Activated naive CD8-positive, alpha-beta T cell treated with anti-CD3 and anti-CD28 coated beads for 36 hours (primary cell): ENCODE measurements around the gene TENT5C. TPM values are rescaled to one million over a fixed set of nuclear protein-coding genes. Genes with fewer than 3 reads are reported as not detected.

Experiments
- DNase-seq: peaks from one replicate; pipeline ENCODE4 v3.0.0; 2021
- H3K27ac Mint-ChIP-seq: one replicate; pipeline ENCODE4 v1.8.0; 2022; ENCODE audit warnings: mild to moderate bottlenecking, moderate library complexity, mixed read lengths
- H3K27me3 Mint-ChIP-seq: one replicate; pipeline ENCODE4 v1.8.0; 2022; ENCODE audit warnings: mild to moderate bottlenecking, mixed read lengths
- H3K36me3 Mint-ChIP-seq: one replicate; pipeline ENCODE4 v1.8.0; 2021; ENCODE audit warnings: mild to moderate bottlenecking, mixed read lengths
- H3K4me1 Mint-ChIP-seq: one replicate; pipeline ENCODE4 v1.8.0; 2021; ENCODE audit warnings: mixed read lengths
- H3K4me3 Mint-ChIP-seq: one replicate; pipeline ENCODE4 v1.8.0; 2022; ENCODE audit warnings: mild to moderate bottlenecking, moderate library complexity, mixed read lengths
- H3K9me3 Mint-ChIP-seq: one replicate; pipeline ENCODE4 v1.8.0; 2022; ENCODE audit warnings: mixed read lengths
- total RNA-seq, 2 experiments: library from RNA; stranded (reverse); gene quantifications; one replicate each; pipeline ENCODE4 v1.2.3, GENCODE V29; 2021

Gene TENT5C
- total RNA-seq, 2 experiments from 2014 or later: 4.2 TPM

GRCh38 chr1:117567435-117567834 lies 38.4 kb upstream of the TENT5C start:
- H3K4me1 Mint-ChIP-seq: peaks cover 2% of the 10 kb centered on the region
- no peak overlapping the region for H3K4me3 Mint-ChIP-seq
- H3K9me3 Mint-ChIP-seq: no peaks in the 10 kb centered on the region
- no peak overlapping the region for H3K27ac Mint-ChIP-seq
- DNase-seq: no peak
- no peaks in the 10 kb centered on the region for H3K36me3 Mint-ChIP-seq
- H3K27me3 Mint-ChIP-seq: peaks cover 4% of the 10 kb centered on the region

- no peaks in the 10 kb centered on the region for H3K36me3 Mint-ChIP-seq
- H3K27me3 Mint-ChIP-seq: peaks cover 4% of the 10 kb centered on the region
- no peak overlapping the region for H3K27ac Mint-ChIP-seq
- no peak for DNase-seq
- no peaks in the 10 kb centered on the region for H3K9me3 Mint-ChIP-seq
- H3K4me3 Mint-ChIP-seq: no peak overlapping the region
- peaks cover 7% of the 10 kb centered on the region for H3K4me1 Mint-ChIP-seq
Measured at GRCh38 chr1:117567976-117568375, 37.9 kb upstream of the TENT5C start.

- no peak for DNase-seq
- no peak overlapping the region for H3K27ac Mint-ChIP-seq
- H3K27me3 Mint-ChIP-seq: no peaks in the 10 kb centered on the region
- H3K4me3 Mint-ChIP-seq: no peak overlapping the region
- no peaks in the 10 kb centered on the region for H3K36me3 Mint-ChIP-seq
- H3K9me3 Mint-ChIP-seq: no peaks in the 10 kb centered on the region
- H3K4me1 Mint-ChIP-seq: peaks cover 12% of the 10 kb centered on the region
Measured at GRCh38 chr1:117568999-117569398, 36.8 kb upstream of the TENT5C start.

GRCh38 chr1:117569856-117570255 lies 36.0 kb upstream of the TENT5C start:
- Mint-ChIP-seq H3K4me1 (peaks cover 10% of the 10 kb centered on the region), H3K36me3 (no peaks in the 10 kb centered on the region), H3K9me3 (no peaks in the 10 kb centered on the region), H3K27me3 (no peaks in the 10 kb centered on the region), H3K27ac (no peak overlapping the region), H3K4me3 (no peak overlapping the region)
- no peak for DNase-seq

GRCh38 chr1:117570988-117571409 lies 34.8 kb upstream of the TENT5C start:
- H3K27me3 Mint-ChIP-seq: no peaks in the 10 kb centered on the region
- no peak for DNase-seq
- no peak overlapping the region for H3K4me3 Mint-ChIP-seq
- no peaks in the 10 kb centered on the region for H3K9me3 Mint-ChIP-seq
- H3K4me1 Mint-ChIP-seq: peaks cover 10% of the 10 kb centered on the region
- no peaks in the 10 kb centered on the region for H3K36me3 Mint-ChIP-seq
- no peak overlapping the region for H3K27ac Mint-ChIP-seq

- Mint-ChIP-seq H3K9me3 (no peaks in the 10 kb centered on the region), H3K27ac (no peak overlapping the region), H3K36me3 (no peaks in the 10 kb centered on the region), H3K4me1 (peaks cover 10% of the 10 kb centered on the region), H3K27me3 (no peaks in the 10 kb centered on the region), H3K4me3 (no peak overlapping the region)
- no peak for DNase-seq
Measured at GRCh38 chr1:117571496-117571895, 34.4 kb upstream of the TENT5C start.

- no peaks in the 10 kb centered on the region for H3K9me3 Mint-ChIP-seq
- DNase-seq: no peak
- no peak overlapping the region for H3K27ac Mint-ChIP-seq
- H3K4me1 Mint-ChIP-seq: peaks cover 10% of the 10 kb centered on the region
- H3K27me3 Mint-ChIP-seq: no peaks in the 10 kb centered on the region
- no peak overlapping the region for H3K4me3 Mint-ChIP-seq
- H3K36me3 Mint-ChIP-seq: no peaks in the 10 kb centered on the region
Measured at GRCh38 chr1:117572546-117572945, 33.3 kb upstream of the TENT5C start.

- Mint-ChIP-seq H3K27ac (no peak overlapping the region), H3K27me3 (no peaks in the 10 kb centered on the region), H3K4me1 (peaks cover 10% of the 10 kb centered on the region), H3K4me3 (no peak overlapping the region), H3K36me3 (no peaks in the 10 kb centered on the region), H3K9me3 (no peaks in the 10 kb centered on the region)
- no peak for DNase-seq
Measured at GRCh38 chr1:117573386-117574023, 32.3 kb upstream of the TENT5C start.

GRCh38 chr1:117574161-117574835 lies 31.6 kb upstream of the TENT5C start:
- H3K4me1 Mint-ChIP-seq: peaks cover 10% of the 10 kb centered on the region
- no peaks in the 10 kb centered on the region for H3K9me3 Mint-ChIP-seq
- no peaks in the 10 kb centered on the region for H3K27me3 Mint-ChIP-seq
- no peak overlapping the region for H3K27ac Mint-ChIP-seq
- H3K36me3 Mint-ChIP-seq: no peaks in the 10 kb centered on the region
- no peak for DNase-seq
- no peak overlapping the region for H3K4me3 Mint-ChIP-seq

- DNase-seq: no peak
- Mint-ChIP-seq H3K9me3 (no peaks in the 10 kb centered on the region), H3K27me3 (no peaks in the 10 kb centered on the region), H3K27ac (no peak overlapping the region), H3K4me3 (no peak overlapping the region), H3K4me1 (peaks cover 10% of the 10 kb centered on the region), H3K36me3 (no peaks in the 10 kb centered on the region)
Measured at GRCh38 chr1:117575586-117576225, 30.1 kb upstream of the TENT5C start.

GRCh38 chr1:117576236-117576635 lies 29.6 kb upstream of the TENT5C start:
- no peaks in the 10 kb centered on the region for H3K27me3 Mint-ChIP-seq
- H3K4me3 Mint-ChIP-seq: no peak overlapping the region
- H3K27ac Mint-ChIP-seq: no peak overlapping the region
- H3K4me1 Mint-ChIP-seq: peaks cover 10% of the 10 kb centered on the region
- H3K9me3 Mint-ChIP-seq: no peaks in the 10 kb centered on the region
- DNase-seq: no peak
- H3K36me3 Mint-ChIP-seq: no peaks in the 10 kb centered on the region

GRCh38 chr1:117577191-117577885 lies 28.5 kb upstream of the TENT5C start:
- Mint-ChIP-seq H3K27ac (no peak overlapping the region), H3K4me3 (no peak overlapping the region), H3K4me1 (peaks cover 10% of the 10 kb centered on the region), H3K36me3 (no peaks in the 10 kb centered on the region), H3K27me3 (no peaks in the 10 kb centered on the region), H3K9me3 (no peaks in the 10 kb centered on the region)
- no peak for DNase-seq

GRCh38 chr1:117578466-117578865 lies 27.4 kb upstream of the TENT5C start:
- Mint-ChIP-seq H3K27ac (no peak overlapping the region), H3K9me3 (no peaks in the 10 kb centered on the region), H3K4me1 (peaks cover 1% of the 10 kb centered on the region), H3K36me3 (no peaks in the 10 kb centered on the region), H3K27me3 (no peaks in the 10 kb centered on the region), H3K4me3 (no peak overlapping the region)
- no peak for DNase-seq

GRCh38 chr1:117579221-117579906 lies 26.5 kb upstream of the TENT5C start:
- H3K4me3 Mint-ChIP-seq: no peak overlapping the region
- H3K27me3 Mint-ChIP-seq: no peaks in the 10 kb centered on the region
- no peaks in the 10 kb centered on the region for H3K4me1 Mint-ChIP-seq
- no peak for DNase-seq
- H3K27ac Mint-ChIP-seq: no peak overlapping the region
- no peaks in the 10 kb centered on the region for H3K36me3 Mint-ChIP-seq
- H3K9me3 Mint-ChIP-seq: no peaks in the 10 kb centered on the region

- H3K9me3 Mint-ChIP-seq: no peaks in the 10 kb centered on the region
- no peaks in the 10 kb centered on the region for H3K36me3 Mint-ChIP-seq
- no peak overlapping the region for H3K27ac Mint-ChIP-seq
- DNase-seq: no peak
- no peaks in the 10 kb centered on the region for H3K27me3 Mint-ChIP-seq
- no peak overlapping the region for H3K4me3 Mint-ChIP-seq
- no peaks in the 10 kb centered on the region for H3K4me1 Mint-ChIP-seq
Measured at GRCh38 chr1:117580436-117580835, 25.4 kb upstream of the TENT5C start.
